A673 (cell line): ENCODE results near the gene CUL4A. TPM values are rescaled to one million over a fixed set of nuclear protein-coding genes. Genes with fewer than 3 reads are reported as not detected.

Experiments
- BruUV-seq: library from RNA; stranded (reverse); fragments of 400-500 nt; replicated peaks from 2 replicates; lab custom pipeline; 2021; lab: Mats Ljungman, UMichigan
- CTCF ChIA-PET: fragments of 300-600 bp; sonication (Branson Sonifier 250); formaldehyde crosslinking; loops from one replicate; lab custom pipeline; 2022; ENCODE audit warnings: antibody characterized with exemption; lab: Charles Lee
- POLR2A ChIA-PET: fragments of 300-600 bp; sonication (Branson Sonifier 250); formaldehyde crosslinking; loops from one replicate; lab custom pipeline; 2022; ENCODE audit warnings: antibody characterized with exemption; ENCODE audit not compliant: low non-redundant PET; lab: Charles Lee
- DNase-seq: peaks from one replicate; pipeline ENCODE4 v3.0.0-alpha.2; 2015; ENCODE audit warnings: low spot score
- H3K27ac ChIP-seq: fragments of 200-600 bp; sonication (generic); 2 replicates; pipeline ENCODE4 v1.5.1; 2016; ENCODE audit warnings: mixed run types, low read depth, mild to moderate bottlenecking, mixed read lengths, antibody characterized with exemption, low read length; ENCODE audit not compliant: poor library complexity, severe bottlenecking
- H3K27me3 ChIP-seq: fragments of 200-600 bp; sonication (generic); replicated peaks from 2 replicates; pipeline ENCODE4 v1.6.1; 2017; ENCODE audit warnings: mixed run types, low read depth, mild to moderate bottlenecking, mixed read lengths, antibody characterized with exemption, low read length; ENCODE audit not compliant: insufficient read depth, poor library complexity
- H3K36me3 ChIP-seq: fragments of 200-600 bp; sonication (generic); 2 replicates; pipeline ENCODE4 v1.6.1; 2016; ENCODE audit warnings: mixed run types, mild to moderate bottlenecking, mixed read lengths, antibody characterized with exemption, low read length; ENCODE audit not compliant: insufficient read depth, poor library complexity, severe bottlenecking
- H3K4me1 ChIP-seq: fragments of 200-600 bp; sonication (generic); 2 replicates; pipeline ENCODE4 v1.6.1; 2017; ENCODE audit warnings: mixed run types, mild to moderate bottlenecking, mixed read lengths, antibody characterized with exemption, low read length; ENCODE audit not compliant: insufficient read depth, poor library complexity, severe bottlenecking
- H3K4me3 ChIP-seq: fragments of 200-600 bp; sonication (generic); 2 replicates; pipeline ENCODE4 v1.5.1; 2016; ENCODE audit warnings: low read depth, mixed run types, mild to moderate bottlenecking, mixed read lengths, low read length; ENCODE audit not compliant: poor library complexity, severe bottlenecking
- H3K9me3 ChIP-seq: fragments of 200-600 bp; sonication (generic); 2 replicates; pipeline ENCODE4 v1.6.1; 2016; ENCODE audit warnings: mixed run types, low read depth, mild to moderate bottlenecking, mixed read lengths, antibody characterized with exemption, low read length; ENCODE audit not compliant: poor library complexity, severe bottlenecking
- EZH2 ChIP-seq: fragments of 200-600 bp; sonication (generic); IDR thresholded peaks from 2 replicates; pipeline ENCODE4 v1.6.1; 2017; ENCODE audit warnings: borderline replicate concordance, low read depth, mild to moderate bottlenecking, mixed read lengths, antibody characterized with exemption, low read length; ENCODE audit not compliant: poor library complexity, severe bottlenecking
- intact Hi-C: fragments of 100-400 bp; cut with micrococcal nuclease; formaldehyde crosslinking; loops from one replicate; pipeline ENCODE4 v1.10.0; 2022; ENCODE audit not compliant: unreplicated experiment
- total RNA-seq: library from RNA; stranded (reverse); gene quantifications from 2 replicates; pipeline ENCODE4 v1.2.3, GENCODE V29; 2021
- TF ChIP-seq, protein P1 (sequence below): fragments of 300-800, 200-600 bp; sonication (generic); conservative IDR thresholded peaks from 2 replicates; pipeline ENCODE4 v1.5.1; 2017; ENCODE audit warnings: low read depth, mild to moderate bottlenecking, antibody characterized with exemption, low read length, moderate library complexity, mixed read lengths

Gene CUL4A
- total RNA-seq, 1 experiment from 2014 or later: 87.5 TPM

DNA sequence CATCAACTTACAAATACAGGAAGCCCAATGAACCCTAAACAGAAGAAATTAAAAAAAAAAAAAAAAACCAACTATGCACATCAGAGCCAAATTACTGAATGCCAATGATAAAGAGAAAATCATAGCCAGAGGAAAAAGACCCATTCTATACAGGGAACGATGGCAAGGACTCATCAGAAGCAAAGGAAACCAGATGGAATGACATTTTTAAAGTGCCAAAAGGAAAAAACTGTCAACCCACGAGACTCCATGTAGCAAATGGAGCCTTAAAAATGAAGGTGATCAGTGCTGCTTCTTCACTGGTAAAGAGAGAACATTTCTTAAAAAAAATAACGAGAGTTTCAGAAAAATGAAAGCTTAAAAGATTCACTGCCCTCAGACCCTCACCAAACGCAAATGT lies 19.2 kb upstream of the CUL4A start:
- Histone ChIP-seq H3K27ac (no peak overlapping the region), H3K27me3 (no peaks in the 10 kb centered on the region), H3K9me3 (no peaks in the 10 kb centered on the region), H3K36me3 (peaks cover 45% of the 10 kb centered on the region), H3K4me3 (no peak overlapping the region), H3K4me1 (peaks cover 6% of the 10 kb centered on the region)
- CTCF ChIA-PET: no interaction called here
- DNase-seq: no peak
- no TSS peak for BruUV-seq
- intact Hi-C loops: no loop called here
- POLR2A ChIA-PET: no interaction called here
- TF ChIP-seq, protein P1, sequence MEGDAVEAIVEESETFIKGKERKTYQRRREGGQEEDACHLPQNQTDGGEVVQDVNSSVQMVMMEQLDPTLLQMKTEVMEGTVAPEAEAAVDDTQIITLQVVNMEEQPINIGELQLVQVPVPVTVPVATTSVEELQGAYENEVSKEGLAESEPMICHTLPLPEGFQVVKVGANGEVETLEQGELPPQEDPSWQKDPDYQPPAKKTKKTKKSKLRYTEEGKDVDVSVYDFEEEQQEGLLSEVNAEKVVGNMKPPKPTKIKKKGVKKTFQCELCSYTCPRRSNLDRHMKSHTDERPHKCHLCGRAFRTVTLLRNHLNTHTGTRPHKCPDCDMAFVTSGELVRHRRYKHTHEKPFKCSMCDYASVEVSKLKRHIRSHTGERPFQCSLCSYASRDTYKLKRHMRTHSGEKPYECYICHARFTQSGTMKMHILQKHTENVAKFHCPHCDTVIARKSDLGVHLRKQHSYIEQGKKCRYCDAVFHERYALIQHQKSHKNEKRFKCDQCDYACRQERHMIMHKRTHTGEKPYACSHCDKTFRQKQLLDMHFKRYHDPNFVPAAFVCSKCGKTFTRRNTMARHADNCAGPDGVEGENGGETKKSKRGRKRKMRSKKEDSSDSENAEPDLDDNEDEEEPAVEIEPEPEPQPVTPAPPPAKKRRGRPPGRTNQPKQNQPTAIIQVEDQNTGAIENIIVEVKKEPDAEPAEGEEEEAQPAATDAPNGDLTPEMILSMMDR: no peak
- no peak for TF ChIP-seq EZH2

DNA sequence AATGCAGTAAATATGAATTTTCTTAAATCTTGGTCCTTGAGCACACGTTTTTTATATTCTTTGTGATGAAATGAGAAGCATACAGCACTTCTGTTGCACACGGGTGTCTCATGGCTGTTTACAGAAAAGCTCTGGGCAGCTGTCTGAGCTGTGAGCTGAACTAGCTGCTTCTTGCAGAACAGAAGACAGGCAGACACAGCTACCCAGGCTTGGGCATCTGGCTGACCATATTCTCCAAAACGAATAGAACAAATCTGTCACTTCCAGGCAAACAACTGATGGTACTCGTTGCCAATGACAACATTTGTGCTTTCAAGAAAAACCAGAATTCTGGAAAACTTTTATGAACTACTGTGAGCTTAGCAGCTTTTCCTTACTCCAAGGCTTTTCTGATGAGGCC lies 17.1 kb upstream of the CUL4A start:
- Histone ChIP-seq H3K36me3 (peaks cover 64% of the 10 kb centered on the region), H3K4me1 (peaks cover 3% of the 10 kb centered on the region), H3K27ac (no peak overlapping the region), H3K4me3 (no peak overlapping the region), H3K27me3 (no peaks in the 10 kb centered on the region), H3K9me3 (no peaks in the 10 kb centered on the region)
- ChIA-PET POLR2A (no interaction called here), CTCF (no interaction called here)
- TF ChIP-seq, protein P1: no peak
- no peak for TF ChIP-seq EZH2
- no TSS peak for BruUV-seq
- intact Hi-C loops: no loop called here
- DNase-seq: no peak

DNA sequence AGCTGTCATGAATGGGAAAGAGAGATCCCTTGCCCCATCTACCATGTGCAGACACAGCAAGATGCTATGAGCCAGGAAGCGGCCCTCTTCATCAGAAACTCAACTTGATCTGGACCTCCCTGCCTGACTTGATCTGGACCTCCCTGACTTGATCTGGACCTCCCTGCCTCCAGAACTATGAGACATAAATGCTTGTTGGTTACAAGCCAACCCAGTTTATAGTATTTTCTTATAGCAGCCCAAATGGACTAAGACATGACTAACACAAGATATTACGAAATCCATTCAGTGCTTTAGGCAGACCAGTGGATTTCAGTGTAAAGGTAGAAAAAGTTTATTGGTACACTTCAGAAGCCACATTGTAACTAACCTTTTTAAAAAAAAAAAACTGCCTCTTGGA lies 16.5 kb upstream of the CUL4A start:
- H3K27ac ChIP-seq: no peak overlapping the region
- H3K36me3 ChIP-seq: peaks cover 67% of the 10 kb centered on the region
- intact Hi-C loops: no loop called here
- ChIA-PET POLR2A (no interaction called here), CTCF (no interaction called here)
- H3K4me3 ChIP-seq: no peak overlapping the region
- BruUV-seq: no TSS peak
- no peaks in the 10 kb centered on the region for H3K27me3 ChIP-seq
- TF ChIP-seq EZH2: no peak
- TF ChIP-seq, protein P1: no peak
- no peaks in the 10 kb centered on the region for H3K9me3 ChIP-seq
- no peak for DNase-seq
- no peaks in the 10 kb centered on the region for H3K4me1 ChIP-seq
